Osteoblast (primary cell): ENCODE results near the gene CCSER2. TPM values are rescaled to one million over a fixed set of nuclear protein-coding genes. Genes with fewer than 3 reads are reported as not detected.

Experiments
- DNase-seq: peaks from one replicate; pipeline ENCODE4 v3.0.0; 2011; ENCODE audit warnings: low spot score, mixed read lengths; ENCODE audit not compliant: insufficient read length; ENCODE audit errors: missing footprints
- H2AFZ ChIP-seq: 2 replicates; pipeline ENCODE4 v1.6.0; 2011; ENCODE audit warnings: mild to moderate bottlenecking, low read length
- H3K27ac ChIP-seq: 2 replicates; pipeline ENCODE4 v1.5.1; 2011; ENCODE audit warnings: mild to moderate bottlenecking, low read depth, low read length, moderate library complexity
- H3K27me3 ChIP-seq: 2 replicates; pipeline ENCODE4 v1.6.0; 2012; ENCODE audit warnings: mild to moderate bottlenecking, control low read depth, inconsistent platforms, low read length, moderate library complexity; ENCODE audit not compliant: insufficient read depth
- H3K36me3 ChIP-seq: 2 replicates; pipeline ENCODE4 v1.5.1; 2011; ENCODE audit warnings: mild to moderate bottlenecking, low read length, control low read depth, moderate library complexity; ENCODE audit not compliant: insufficient read depth
- H3K4me1 ChIP-seq: 2 replicates; pipeline ENCODE4 v1.5.1; 2011; ENCODE audit warnings: mild to moderate bottlenecking, low read length, control low read depth, moderate library complexity; ENCODE audit not compliant: insufficient read depth
- H3K4me2 ChIP-seq: 2 replicates; pipeline ENCODE4 v1.6.0; 2011; ENCODE audit warnings: mild to moderate bottlenecking, low read length; ENCODE audit not compliant: insufficient read depth
- H3K4me3 ChIP-seq: fragments of 200-600 bp; sonication (generic); 3 replicates; pipeline ENCODE4 v1.5.1; 2012; ENCODE audit warnings: mild to moderate bottlenecking, low read length, inconsistent platforms; ENCODE audit not compliant: insufficient read depth
- H3K79me2 ChIP-seq: 2 replicates; pipeline ENCODE4 v1.6.0; 2012; ENCODE audit warnings: mild to moderate bottlenecking, low read length, control low read depth, inconsistent platforms; ENCODE audit not compliant: insufficient read depth
- H3K9me3 ChIP-seq: 2 replicates; pipeline ENCODE4 v1.5.1; 2011; ENCODE audit warnings: low read depth, low read length, control low read depth
- H4K20me1 ChIP-seq: 2 replicates; pipeline ENCODE4 v1.6.0; 2012; ENCODE audit warnings: mild to moderate bottlenecking, low read length, control low read depth; ENCODE audit not compliant: insufficient read depth
- CTCF ChIP-seq: IDR thresholded peaks from 2 replicates; pipeline ENCODE4 v1.5.1; 2011; ENCODE audit warnings: mild to moderate bottlenecking, low read depth, low read length, moderate library complexity; ENCODE audit errors: extremely low read depth
- total RNA-seq: library from RNA; depleted of rRNA; stranded (reverse); fragments of >200 nt; gene quantifications from 2 replicates; pipeline ENCODE4 v1.2.3, GENCODE V29; 2012

Gene CCSER2
- total RNA-seq, 1 donor, result 58.3 TPM

- Histone ChIP-seq H3K36me3 (no peaks in the 10 kb centered on the region), H3K4me1 (peaks cover 25% of the 10 kb centered on the region), H3K79me2 (no peaks in the 10 kb centered on the region), H3K9me3 (no peaks in the 10 kb centered on the region), H3K27me3 (no peaks in the 10 kb centered on the region), H3K27ac (no peak overlapping the region), H4K20me1 (no peaks in the 10 kb centered on the region), H3K4me2 (no peak overlapping the region), H2AFZ (no peak overlapping the region), H3K4me3 (no peak overlapping the region)
- no peak for DNase-seq
- TF ChIP-seq CTCF, result no peak
Measured at GRCh38 chr10:84538036-84538435, 209.6 kb downstream of the CCSER2 start.

GRCh38 chr10:84539216-84539615, 210.8 kb downstream of the CCSER2 start:
- Histone ChIP-seq H3K4me3 (no peak overlapping the region), H3K4me1 (peaks cover 25% of the 10 kb centered on the region), H3K4me2 (peak overlapping the region; percentile 87), H3K36me3 (no peaks in the 10 kb centered on the region), H3K9me3 (no peaks in the 10 kb centered on the region), H4K20me1 (no peaks in the 10 kb centered on the region), H3K27me3 (no peaks in the 10 kb centered on the region), H2AFZ (no peak overlapping the region), H3K27ac (peak overlapping the region; percentile 92), H3K79me2 (no peaks in the 10 kb centered on the region)
- DNase-seq, result no peak
- TF ChIP-seq CTCF, result no peak

GRCh38 chr10:84540022-84540616, 211.7 kb downstream of the CCSER2 start:
- no peaks in the 10 kb centered on the region for H4K20me1 ChIP-seq
- no peaks in the 10 kb centered on the region for H3K27me3 ChIP-seq
- peak overlapping the region; percentile 81 for H2AFZ ChIP-seq
- peak overlapping the region; percentile 74 for H3K4me3 ChIP-seq
- DNase-seq, result peak; percentile 95
- H3K4me1 ChIP-seq, result peaks cover 21% of the 10 kb centered on the region
- peak overlapping the region; percentile 87 for H3K4me2 ChIP-seq
- no peaks in the 10 kb centered on the region for H3K79me2 ChIP-seq
- H3K27ac ChIP-seq, result peak overlapping the region; percentile 92
- no peak for TF ChIP-seq CTCF
- no peaks in the 10 kb centered on the region for H3K36me3 ChIP-seq
- H3K9me3 ChIP-seq, result no peaks in the 10 kb centered on the region

- Histone ChIP-seq H3K9me3 (no peaks in the 10 kb centered on the region), H3K36me3 (no peaks in the 10 kb centered on the region), H3K27ac (peak overlapping the region; percentile 92), H2AFZ (peak overlapping the region; percentile 81), H3K79me2 (no peaks in the 10 kb centered on the region), H3K4me1 (peaks cover 18% of the 10 kb centered on the region), H3K27me3 (no peaks in the 10 kb centered on the region), H3K4me3 (peak overlapping the region; percentile 74), H4K20me1 (no peaks in the 10 kb centered on the region), H3K4me2 (peak overlapping the region; percentile 87)
- peak; percentile 77 for TF ChIP-seq CTCF
- DNase-seq, result peak; percentile 92
Measured at GRCh38 chr10:84540617-84541288, 212.4 kb downstream of the CCSER2 start.
